H1 (cell line): Measurements from ENCODE around the gene UMODL1. TPM values are rescaled to one million over a fixed set of nuclear protein-coding genes. Genes with fewer than 3 reads are reported as not detected.

Experiments
- CTCF ChIA-PET: fragments of 300-600 bp; sonication (Branson Sonifier 250); formaldehyde crosslinking; loops from one replicate; lab custom pipeline; 2021; ENCODE audit not compliant: partially characterized antibody; lab: Charles Lee
- POLR2A ChIA-PET: fragments of 300-600 bp; sonication (Branson Sonifier 250); formaldehyde crosslinking; loops from one replicate; lab custom pipeline; 2021; ENCODE audit warnings: inconsistent platforms; ENCODE audit not compliant: partially characterized antibody; lab: Charles Lee
- DNase-seq, 2 experiments: peaks; one replicate each; pipeline versions ENCODE4 v3.0.0 to v3.0.0-alpha.2; 2010 to 2022; ENCODE audit warnings: low spot score in 2 of 2, low read depth in 1 of 2, mixed read lengths in 1 of 2
- FAIRE-seq: peaks from 2 replicates; lab custom pipeline; 2011; peaks lifted over from hg19 to GRCh38; lab: Jason Lieb, UNC
- H2AFZ ChIP-seq: 2 replicates; pipeline ENCODE4 v1.8.1; 2012; ENCODE audit warnings: low read length, inconsistent platforms
- H2AK5ac ChIP-seq: 2 replicates; pipeline ENCODE4 v1.6.1; 2013; ENCODE audit warnings: low read depth, low read length
- H2BK120ac ChIP-seq: replicated peaks from 2 replicates; pipeline ENCODE3; 2013; ENCODE audit warnings: low read depth, low read length, inconsistent platforms
- H2BK12ac ChIP-seq: 2 replicates; pipeline ENCODE4 v1.6.1; 2013; ENCODE audit warnings: low read depth, low read length
- H2BK15ac ChIP-seq: 2 replicates; pipeline ENCODE4 v1.6.1; 2013; ENCODE audit warnings: low read length
- H2BK20ac ChIP-seq: 2 replicates; pipeline ENCODE4 v1.6.1; 2013; ENCODE audit warnings: low read length
- H2BK5ac ChIP-seq: 2 replicates; pipeline ENCODE4 v1.6.1; 2013; ENCODE audit warnings: low read depth, low read length
- H3K14ac ChIP-seq: 2 replicates; pipeline ENCODE4 v1.6.1; 2013; ENCODE audit warnings: inconsistent platforms; ENCODE audit not compliant: insufficient read length
- H3K18ac ChIP-seq: 2 replicates; pipeline ENCODE4 v1.6.1; 2013; ENCODE audit warnings: low read length; ENCODE audit errors: extremely low read depth
- H3K23ac ChIP-seq: 2 replicates; pipeline ENCODE4 v1.6.1; 2013; ENCODE audit warnings: inconsistent platforms; ENCODE audit not compliant: insufficient read length
- H3K23me2 ChIP-seq: 2 replicates; pipeline ENCODE4 v1.6.1; 2013; ENCODE audit warnings: low read depth, low read length
- H3K27ac ChIP-seq: 2 replicates; pipeline ENCODE4 v1.6.1; 2011; ENCODE audit warnings: low read depth, low read length, inconsistent platforms
- H3K27me3 ChIP-seq, 4 experiments: replicated peaks in 1 of 4; 1 replicate in 1 of 4; 2 replicates in 3 of 4; pipeline versions ENCODE4 v1.6.1 to v1.8.1; 2011 to 2013; ENCODE audit warnings: low read length in 3 of 4, mild to moderate bottlenecking in 3 of 4, inconsistent platforms in 2 of 4, mixed read lengths in 2 of 4, moderate library complexity in 1 of 4; ENCODE audit not compliant: control insufficient read depth in 3 of 4, insufficient read depth in 3 of 4; ENCODE audit errors: extremely low read depth in 1 of 4
- H3K36me3 ChIP-seq, 4 experiments: 2 replicates each; pipeline versions ENCODE4 v1.6.1 to v1.8.1; 2011 to 2013; ENCODE audit warnings: mild to moderate bottlenecking in 4 of 4, low read length in 3 of 4, moderate library complexity in 2 of 4, control low read depth in 1 of 4, inconsistent platforms in 1 of 4; ENCODE audit not compliant: insufficient read depth in 4 of 4, control insufficient read depth in 2 of 4
- H3K4ac ChIP-seq: replicated peaks from 2 replicates; pipeline ENCODE3; 2013; ENCODE audit warnings: low read length, low read depth, mixed read lengths, inconsistent platforms; ENCODE audit not compliant: insufficient read length
- H3K4me1 ChIP-seq, 4 experiments: replicated peaks in 1 of 4; 1 replicate in 1 of 4; 2 replicates in 3 of 4; pipeline versions ENCODE4 v1.6.1 to v1.8.1; 2011 to 2013; ENCODE audit warnings: low read length in 3 of 4, inconsistent platforms in 2 of 4, mixed read lengths in 1 of 4; ENCODE audit not compliant: insufficient read depth in 4 of 4, control insufficient read depth in 3 of 4
- H3K4me2 ChIP-seq, 2 experiments: 2 replicates each; pipeline versions ENCODE4 v1.6.1 to v1.8.1; 2011 to 2013; ENCODE audit warnings: low read depth in 2 of 2, low read length in 2 of 2, control low read depth in 1 of 2, inconsistent platforms in 1 of 2, mild to moderate bottlenecking in 1 of 2; ENCODE audit not compliant: insufficient read depth in 1 of 2
- H3K4me3 ChIP-seq, 4 experiments: fragments of 200-600, 300-600 bp in 1 of 4; sonication (generic), shearing (Covaris generic), sonication (Bioruptor Twin) in 1 of 4; 2 replicates each; pipeline versions ENCODE4 v1.5.1 to v1.8.1; 2011 to 2016; ENCODE audit warnings: low read length in 4 of 4, low read depth in 3 of 4, control low read depth in 2 of 4, inconsistent platforms in 2 of 4, mild to moderate bottlenecking in 2 of 4, mixed read lengths in 1 of 4, moderate library complexity in 1 of 4; ENCODE audit not compliant: insufficient read depth in 2 of 4; ENCODE audit errors: extremely low read depth in 1 of 4
- H3K56ac ChIP-seq: replicated peaks from 2 replicates; pipeline ENCODE3; 2013; ENCODE audit warnings: low read depth, mild to moderate bottlenecking, mixed read lengths, low read length, inconsistent platforms; ENCODE audit not compliant: insufficient read length
- H3K79me1 ChIP-seq: 2 replicates; pipeline ENCODE4 v1.6.1; 2013; ENCODE audit warnings: low read depth, low read length, control low read depth
- H3K79me2 ChIP-seq, 2 experiments: 2 replicates each; pipeline versions ENCODE4 v1.6.1 to v1.8.1; 2012 to 2013; ENCODE audit warnings: low read length in 2 of 2, mild to moderate bottlenecking in 2 of 2, inconsistent platforms in 1 of 2; ENCODE audit not compliant: insufficient read depth in 2 of 2, control insufficient read depth in 1 of 2
- H3K9ac ChIP-seq, 4 experiments: replicated peaks in 1 of 4; 1 replicate in 1 of 4; 2 replicates in 3 of 4; pipeline versions ENCODE4 v1.6.1 to v1.8.1; 2011 to 2013; ENCODE audit warnings: low read depth in 3 of 4, low read length in 3 of 4, control low read depth in 2 of 4, mild to moderate bottlenecking in 2 of 4, moderate library complexity in 2 of 4, inconsistent platforms in 1 of 4; ENCODE audit errors: extremely low read depth in 1 of 4
- H3K9me3 ChIP-seq, 2 experiments: 2 replicates each; pipeline versions ENCODE4 v1.6.1 to v1.8.1; 2012 to 2013; ENCODE audit warnings: mild to moderate bottlenecking in 2 of 2, moderate library complexity in 2 of 2, control low read depth in 1 of 2, inconsistent platforms in 1 of 2, low read depth in 1 of 2, low read length in 1 of 2, mixed read lengths in 1 of 2; ENCODE audit not compliant: insufficient read depth in 2 of 2
- H4K20me1 ChIP-seq, 2 experiments: replicated peaks in 1 of 2; 2 replicates each; pipeline versions ENCODE3 to v1.8.1; 2011 to 2013; ENCODE audit warnings: inconsistent platforms in 2 of 2, low read length in 2 of 2, mild to moderate bottlenecking in 1 of 2; ENCODE audit not compliant: insufficient read depth in 2 of 2, control insufficient read depth in 1 of 2
- H4K5ac ChIP-seq: 2 replicates; pipeline ENCODE4 v1.6.1; 2013; ENCODE audit warnings: low read length, low read depth, mixed read lengths, inconsistent platforms; ENCODE audit not compliant: insufficient read length
- H4K8ac ChIP-seq: 2 replicates; pipeline ENCODE4 v1.8.0; 2013; ENCODE audit warnings: mild to moderate bottlenecking, moderate library complexity, low read length, inconsistent platforms; ENCODE audit not compliant: insufficient read depth; ENCODE audit errors: extremely low read depth
- H4K91ac ChIP-seq: replicated peaks from 2 replicates; pipeline ENCODE3; 2013; ENCODE audit warnings: low read length, mixed read lengths, inconsistent platforms; ENCODE audit not compliant: insufficient read length
- BCL11A ChIP-seq, 2 experiments: IDR thresholded peaks; one replicate each; pipeline ENCODE4 v1.6.1; 2011; ENCODE audit warnings: low read depth in 2 of 2, low read length in 2 of 2, mild to moderate bottlenecking in 2 of 2
- NANOG ChIP-seq: IDR thresholded peaks from 2 replicates; pipeline ENCODE4 v1.6.1; 2011; ENCODE audit warnings: low read length, low read depth, mild to moderate bottlenecking, inconsistent platforms; ENCODE audit not compliant: insufficient read depth, poor library complexity, severe bottlenecking
- YY1 ChIP-seq: IDR thresholded peaks from 2 replicates; pipeline ENCODE4 v1.6.1; 2011; ENCODE audit warnings: low read depth, mild to moderate bottlenecking, low read length
- WGBS, 2 experiments: shearing (Covaris generic) in 1 of 2; methylation state at CpG; one replicate each; pipeline versions ENCODE4 v1.1.6 to v1.1.7; 2013 to 2015; ENCODE audit warnings: low lambda C conversion rate in 2 of 2, mixed read lengths in 2 of 2, inconsistent platforms in 1 of 2, low coverage in 1 of 2, missing lambda C conversion rate in 1 of 2; ENCODE audit not compliant: insufficient replicate concordance in 2 of 2, insufficient coverage in 1 of 2, insufficient read length in 1 of 2; ENCODE audit errors: extremely low coverage in 1 of 2, missing lambda C conversion rate in 1 of 2; 5-methylcytosine and 5-hydroxymethylcytosine counted together
- polyA plus RNA-seq, 7 experiments: library from polyadenylated mRNA; depleted of rRNA in 3 of 7; stranded (reverse) in 5 of 7; unstranded in 2 of 7; fragments of >200 nt in 5 of 7; fragments of 200-250 nt in 2 of 7; gene quantifications; 1 replicate in 5 of 7; 2 replicates in 1 of 7; 4 replicates in 1 of 7; pipeline versions ENCODE4 v1.2.1 to v1.2.3, GENCODE V29; 2011 to 2013; ENCODE audit warnings: missing spikeins in 2 of 7, mixed read lengths in 2 of 7
- total RNA-seq: library from RNA; stranded (reverse); fragmentation: NEBNext Ultra II Directional; extraction: Animal tissue kit (Norgen Biotek cat#: 25700); gene quantifications from 2 replicates; pipeline ENCODE4 v1.2.1, GENCODE V29; 2021

UMODL1 gene
- total and polyA plus RNA-seq, 2 of the 8 experiments (the other 6 are each of a cell fraction or from before 2014, with no cell fraction given), result not detected

GRCh38 chr21:42157606-42158310 is 86.6 kb downstream of the UMODL1 start:
- 84% methylated on average over 11 of the region's 11 CpGs; no CpG with 5 or more reads in 1 of the 2 experiments for WGBS, 2 experiments
- H4K20me1 ChIP-seq, result no peaks in the 10 kb centered on the region
- no peak overlapping the region for H3K4me2 ChIP-seq
- H2BK12ac ChIP-seq, result no peak overlapping the region
- 0 out of 2 replicates have a peak overlapping the region, but pooled peaks have one; percentile 53 for H2AK5ac ChIP-seq
- H3K23me2 ChIP-seq, result peaks cover 4% of the 10 kb centered on the region; the same call in 1 of the 2 replicates
- H3K14ac ChIP-seq, result no peak overlapping the region
- H3K56ac ChIP-seq, result no peak overlapping the region
- H3K27ac ChIP-seq, result no peak overlapping the region
- no peaks in the 10 kb centered on the region for H3K79me2 ChIP-seq
- DNase-seq (no peak), FAIRE-seq (no peak)
- peaks cover 0 to 5% (median 2%) of the 10 kb centered on the region in 4 experiments; a peak in 5 of 7 replicates for H3K4me1 ChIP-seq
- H2BK120ac ChIP-seq, result no peak overlapping the region
- H4K91ac ChIP-seq, result no peak overlapping the region
- no peaks in the 10 kb centered on the region for H3K79me1 ChIP-seq
- H3K4me3 ChIP-seq, result no peak overlapping the region
- H2BK20ac ChIP-seq, result no peak overlapping the region
- H3K9me3 ChIP-seq, result no peaks in the 10 kb centered on the region
- no peaks in the 10 kb centered on the region for H3K36me3 ChIP-seq
- CTCF ChIA-PET, result interaction anchor here (0.6 to 5.6 kb wide), 11 partner anchors 12 to 556 kb away, joined by 3 to 31 read pairs (median 3); no protein-coding TSS in a partner anchor
- H3K4ac ChIP-seq, result no peak overlapping the region
- no peak overlapping the region for H2AFZ ChIP-seq
- H4K5ac ChIP-seq, result no peak overlapping the region
- H3K27me3 ChIP-seq, result no peaks in the 10 kb centered on the region
- H4K8ac ChIP-seq, result no peak overlapping the region
- H2BK15ac ChIP-seq, result no peak overlapping the region
- no peak overlapping the region for H2BK5ac ChIP-seq
- H3K18ac ChIP-seq, result no peak overlapping the region
- H3K9ac ChIP-seq, result no peak overlapping the region
- no peak overlapping the region for H3K23ac ChIP-seq
- POLR2A ChIA-PET, result interaction anchor here (1.9 kb wide), 1 partner anchor 14 kb away, joined by 4 read pairs; no protein-coding TSS in a partner anchor
- TF ChIP-seq NANOG, result no peak
- no peak for TF ChIP-seq BCL11A (IDR thresholded peaks at IDR 0.05; ENCODE audit: low read depth in 2 of 2, low read length in 2 of 2)
- no peak for TF ChIP-seq YY1
